H1 (cell line): ENCODE data around the gene NKG7. TPM values are rescaled to one million over a fixed set of nuclear protein-coding genes. Genes with fewer than 3 reads are reported as not detected.

Source experiments
- CTCF ChIA-PET: fragments of 300-600 bp; sonication (Branson Sonifier 250); formaldehyde crosslinking; loops from one replicate; lab custom pipeline; 2021; ENCODE audit not compliant: partially characterized antibody; lab: Charles Lee
- POLR2A ChIA-PET: fragments of 300-600 bp; sonication (Branson Sonifier 250); formaldehyde crosslinking; loops from one replicate; lab custom pipeline; 2021; ENCODE audit warnings: inconsistent platforms; ENCODE audit not compliant: partially characterized antibody; lab: Charles Lee
- DNase-seq, 2 experiments: peaks; one replicate each; pipeline versions ENCODE4 v3.0.0 to v3.0.0-alpha.2; 2010 to 2022; ENCODE audit warnings: low spot score in 2 of 2, low read depth in 1 of 2, mixed read lengths in 1 of 2
- FAIRE-seq: peaks from 2 replicates; lab custom pipeline; 2011; peaks lifted over from hg19 to GRCh38; lab: Jason Lieb, UNC
- H2AFZ ChIP-seq: 2 replicates; pipeline ENCODE4 v1.8.1; 2012; ENCODE audit warnings: low read length, inconsistent platforms
- H2AK5ac ChIP-seq: 2 replicates; pipeline ENCODE4 v1.6.1; 2013; ENCODE audit warnings: low read depth, low read length
- H2BK120ac ChIP-seq: replicated peaks from 2 replicates; pipeline ENCODE3; 2013; ENCODE audit warnings: low read depth, low read length, inconsistent platforms
- H2BK12ac ChIP-seq: 2 replicates; pipeline ENCODE4 v1.6.1; 2013; ENCODE audit warnings: low read depth, low read length
- H2BK15ac ChIP-seq: 2 replicates; pipeline ENCODE4 v1.6.1; 2013; ENCODE audit warnings: low read length
- H2BK20ac ChIP-seq: 2 replicates; pipeline ENCODE4 v1.6.1; 2013; ENCODE audit warnings: low read length
- H2BK5ac ChIP-seq: 2 replicates; pipeline ENCODE4 v1.6.1; 2013; ENCODE audit warnings: low read depth, low read length
- H3K14ac ChIP-seq: 2 replicates; pipeline ENCODE4 v1.6.1; 2013; ENCODE audit warnings: inconsistent platforms; ENCODE audit not compliant: insufficient read length
- H3K18ac ChIP-seq: 2 replicates; pipeline ENCODE4 v1.6.1; 2013; ENCODE audit warnings: low read length; ENCODE audit errors: extremely low read depth
- H3K23ac ChIP-seq: 2 replicates; pipeline ENCODE4 v1.6.1; 2013; ENCODE audit warnings: inconsistent platforms; ENCODE audit not compliant: insufficient read length
- H3K23me2 ChIP-seq: 2 replicates; pipeline ENCODE4 v1.6.1; 2013; ENCODE audit warnings: low read depth, low read length
- H3K27ac ChIP-seq: 2 replicates; pipeline ENCODE4 v1.6.1; 2011; ENCODE audit warnings: low read depth, low read length, inconsistent platforms
- H3K27me3 ChIP-seq, 4 experiments: replicated peaks in 1 of 4; 1 replicate in 1 of 4; 2 replicates in 3 of 4; pipeline versions ENCODE4 v1.6.1 to v1.8.1; 2011 to 2013; ENCODE audit warnings: low read length in 3 of 4, mild to moderate bottlenecking in 3 of 4, inconsistent platforms in 2 of 4, mixed read lengths in 2 of 4, moderate library complexity in 1 of 4; ENCODE audit not compliant: control insufficient read depth in 3 of 4, insufficient read depth in 3 of 4; ENCODE audit errors: extremely low read depth in 1 of 4
- H3K36me3 ChIP-seq, 4 experiments: 2 replicates each; pipeline versions ENCODE4 v1.6.1 to v1.8.1; 2011 to 2013; ENCODE audit warnings: mild to moderate bottlenecking in 4 of 4, low read length in 3 of 4, moderate library complexity in 2 of 4, control low read depth in 1 of 4, inconsistent platforms in 1 of 4; ENCODE audit not compliant: insufficient read depth in 4 of 4, control insufficient read depth in 2 of 4
- H3K4ac ChIP-seq: replicated peaks from 2 replicates; pipeline ENCODE3; 2013; ENCODE audit warnings: low read length, low read depth, mixed read lengths, inconsistent platforms; ENCODE audit not compliant: insufficient read length
- H3K4me1 ChIP-seq, 4 experiments: replicated peaks in 1 of 4; 1 replicate in 1 of 4; 2 replicates in 3 of 4; pipeline versions ENCODE4 v1.6.1 to v1.8.1; 2011 to 2013; ENCODE audit warnings: low read length in 3 of 4, inconsistent platforms in 2 of 4, mixed read lengths in 1 of 4; ENCODE audit not compliant: insufficient read depth in 4 of 4, control insufficient read depth in 3 of 4
- H3K4me2 ChIP-seq, 2 experiments: 2 replicates each; pipeline versions ENCODE4 v1.6.1 to v1.8.1; 2011 to 2013; ENCODE audit warnings: low read depth in 2 of 2, low read length in 2 of 2, control low read depth in 1 of 2, inconsistent platforms in 1 of 2, mild to moderate bottlenecking in 1 of 2; ENCODE audit not compliant: insufficient read depth in 1 of 2
- H3K4me3 ChIP-seq, 4 experiments: fragments of 200-600, 300-600 bp in 1 of 4; sonication (generic), shearing (Covaris generic), sonication (Bioruptor Twin) in 1 of 4; 2 replicates each; pipeline versions ENCODE4 v1.5.1 to v1.8.1; 2011 to 2016; ENCODE audit warnings: low read length in 4 of 4, low read depth in 3 of 4, control low read depth in 2 of 4, inconsistent platforms in 2 of 4, mild to moderate bottlenecking in 2 of 4, mixed read lengths in 1 of 4, moderate library complexity in 1 of 4; ENCODE audit not compliant: insufficient read depth in 2 of 4; ENCODE audit errors: extremely low read depth in 1 of 4
- H3K56ac ChIP-seq: replicated peaks from 2 replicates; pipeline ENCODE3; 2013; ENCODE audit warnings: low read depth, mild to moderate bottlenecking, mixed read lengths, low read length, inconsistent platforms; ENCODE audit not compliant: insufficient read length
- H3K79me1 ChIP-seq: 2 replicates; pipeline ENCODE4 v1.6.1; 2013; ENCODE audit warnings: low read depth, low read length, control low read depth
- H3K79me2 ChIP-seq, 2 experiments: 2 replicates each; pipeline versions ENCODE4 v1.6.1 to v1.8.1; 2012 to 2013; ENCODE audit warnings: low read length in 2 of 2, mild to moderate bottlenecking in 2 of 2, inconsistent platforms in 1 of 2; ENCODE audit not compliant: insufficient read depth in 2 of 2, control insufficient read depth in 1 of 2
- H3K9ac ChIP-seq, 4 experiments: replicated peaks in 1 of 4; 1 replicate in 1 of 4; 2 replicates in 3 of 4; pipeline versions ENCODE4 v1.6.1 to v1.8.1; 2011 to 2013; ENCODE audit warnings: low read depth in 3 of 4, low read length in 3 of 4, control low read depth in 2 of 4, mild to moderate bottlenecking in 2 of 4, moderate library complexity in 2 of 4, inconsistent platforms in 1 of 4; ENCODE audit errors: extremely low read depth in 1 of 4
- H3K9me3 ChIP-seq, 2 experiments: 2 replicates each; pipeline versions ENCODE4 v1.6.1 to v1.8.1; 2012 to 2013; ENCODE audit warnings: mild to moderate bottlenecking in 2 of 2, moderate library complexity in 2 of 2, control low read depth in 1 of 2, inconsistent platforms in 1 of 2, low read depth in 1 of 2, low read length in 1 of 2, mixed read lengths in 1 of 2; ENCODE audit not compliant: insufficient read depth in 2 of 2
- H4K20me1 ChIP-seq, 2 experiments: replicated peaks in 1 of 2; 2 replicates each; pipeline versions ENCODE3 to v1.8.1; 2011 to 2013; ENCODE audit warnings: inconsistent platforms in 2 of 2, low read length in 2 of 2, mild to moderate bottlenecking in 1 of 2; ENCODE audit not compliant: insufficient read depth in 2 of 2, control insufficient read depth in 1 of 2
- H4K5ac ChIP-seq: 2 replicates; pipeline ENCODE4 v1.6.1; 2013; ENCODE audit warnings: low read length, low read depth, mixed read lengths, inconsistent platforms; ENCODE audit not compliant: insufficient read length
- H4K8ac ChIP-seq: 2 replicates; pipeline ENCODE4 v1.8.0; 2013; ENCODE audit warnings: mild to moderate bottlenecking, moderate library complexity, low read length, inconsistent platforms; ENCODE audit not compliant: insufficient read depth; ENCODE audit errors: extremely low read depth
- H4K91ac ChIP-seq: replicated peaks from 2 replicates; pipeline ENCODE3; 2013; ENCODE audit warnings: low read length, mixed read lengths, inconsistent platforms; ENCODE audit not compliant: insufficient read length
- CREB1 ChIP-seq: IDR thresholded peaks from 2 replicates; pipeline ENCODE4 v1.6.1; 2012; ENCODE audit warnings: inconsistent platforms
- NRF1 ChIP-seq: IDR thresholded peaks from 2 replicates; pipeline ENCODE4 v1.6.1; 2011; ENCODE audit warnings: mild to moderate bottlenecking, low read depth, low read length, improper control_type of control experiment
- PHF8 ChIP-seq: fragments of 200-600 bp; sonication (generic); conservative IDR thresholded peaks from 2 replicates; pipeline ENCODE4 v1.7.1; 2012; ENCODE audit warnings: low read depth, mild to moderate bottlenecking, inconsistent platforms, low read length, moderate library complexity
- SIRT6 ChIP-seq: IDR thresholded peaks from one replicate; pipeline ENCODE4 v1.7.1; 2012; ENCODE audit warnings: low read length, inconsistent platforms
- SRF ChIP-seq: IDR thresholded peaks from 2 replicates; pipeline ENCODE4 v1.6.1; 2011; ENCODE audit warnings: mild to moderate bottlenecking, low read depth, low read length, moderate library complexity
- WGBS, 2 experiments: shearing (Covaris generic) in 1 of 2; methylation state at CpG; one replicate each; pipeline versions ENCODE4 v1.1.6 to v1.1.7; 2013 to 2015; ENCODE audit warnings: low lambda C conversion rate in 2 of 2, mixed read lengths in 2 of 2, inconsistent platforms in 1 of 2, low coverage in 1 of 2, missing lambda C conversion rate in 1 of 2; ENCODE audit not compliant: insufficient replicate concordance in 2 of 2, insufficient coverage in 1 of 2, insufficient read length in 1 of 2; ENCODE audit errors: extremely low coverage in 1 of 2, missing lambda C conversion rate in 1 of 2; 5-methylcytosine and 5-hydroxymethylcytosine counted together
- polyA plus RNA-seq, 7 experiments: library from polyadenylated mRNA; depleted of rRNA in 3 of 7; stranded (reverse) in 5 of 7; unstranded in 2 of 7; fragments of >200 nt in 5 of 7; fragments of 200-250 nt in 2 of 7; gene quantifications; 1 replicate in 5 of 7; 2 replicates in 1 of 7; 4 replicates in 1 of 7; pipeline versions ENCODE4 v1.2.1 to v1.2.3, GENCODE V29; 2011 to 2013; ENCODE audit warnings: missing spikeins in 2 of 7, mixed read lengths in 2 of 7
- total RNA-seq: library from RNA; stranded (reverse); fragmentation: NEBNext Ultra II Directional; extraction: Animal tissue kit (Norgen Biotek cat#: 25700); gene quantifications from 2 replicates; pipeline ENCODE4 v1.2.1, GENCODE V29; 2021

The NKG7 gene
- total and polyA plus RNA-seq, 2 of the 8 experiments (the other 6 are each of a cell fraction or from before 2014, with no cell fraction given): not detected

- Histone ChIP-seq H3K23me2 (peaks cover 13% of the 10 kb centered on the region), H3K56ac (no peak within 1 kb of the TSS), H4K91ac (peak within 1 kb of the TSS; percentile 80), H3K4me1 (peaks cover 0 to 20% (median 16%) of the 10 kb centered on the region in 4 experiments; a peak in 6 of 7 replicates), H3K23ac (no peak within 1 kb of the TSS), H2AFZ (no peak within 1 kb of the TSS), H3K9me3 (no peaks in the 10 kb centered on the region), H3K14ac (no peak within 1 kb of the TSS), H3K36me3 (no peaks in the 10 kb centered on the region; a peak in 1 of 8 replicates), H2BK5ac (peak within 1 kb of the TSS; percentile 63; the same call in 1 of the 2 replicates), H4K20me1 (no peaks in the 10 kb centered on the region), H3K4me2 (peak within 1 kb of the TSS; percentile 65 to 83), H2BK120ac (peak within 1 kb of the TSS; percentile 33), H2BK15ac (peak within 1 kb of the TSS; percentile 99; the same call in 1 of the 2 replicates), H3K27me3 (peaks cover 0 to 18% (median 11%) of the 10 kb centered on the region in 4 experiments; a peak in 5 of 7 replicates), H3K27ac (no peak within 1 kb of the TSS), H3K79me2 (no peaks in the 10 kb centered on the region), H4K5ac (no peak within 1 kb of the TSS), H3K18ac (peak within 1 kb of the TSS; percentile 78; the same call in 1 of the 2 replicates), H3K4me3 (peak within 1 kb of the TSS in 1 of 4 experiments; percentile 72; a peak in 2 of 8 replicates), H4K8ac (no peak within 1 kb of the TSS; the same call in 1 of the 2 replicates), H2BK20ac (peak within 1 kb of the TSS; percentile 95; the same call in 1 of the 2 replicates), H3K79me1 (no peaks in the 10 kb centered on the region), H2AK5ac (peak within 1 kb of the TSS; percentile 93; the same call in 1 of the 2 replicates), H3K9ac (no peak within 1 kb of the TSS), H2BK12ac (peak within 1 kb of the TSS; percentile 94; the same call in 1 of the 2 replicates), H3K4ac (no peak within 1 kb of the TSS)
- no peak for DNase-seq
- ChIA-PET CTCF (interaction anchor here (0.7 to 4.9 kb wide), 14 partner anchors 12 to 184 kb away, joined by 3 to 42 read pairs (median 4); partner anchors contain the start of gene CLDND2), POLR2A (interaction anchor here (0.8 to 3.9 kb wide), 8 partner anchors 9 to 79 kb away, joined by 3 to 19 read pairs (median 6); partner anchors contain the start of genes C19orf84 and ETFB)
- TF ChIP-seq PHF8: no peak
- TF ChIP-seq SIRT6: no peak
- TF ChIP-seq CREB1: no peak
- no peak for TF ChIP-seq SRF
- TF ChIP-seq NRF1: no peak
- no peak for FAIRE-seq
- 79% methylated on average over 3 of the region's 3 CpGs; no CpG with 5 or more reads in 1 of the 2 experiments for WGBS, 2 experiments
Measured at GRCh38 chr19:51341976-51342580, 30.4 kb downstream of the NKG7 start, which contains the start of gene VSIG10L. Gene VSIG10L (minus strand): TSS chr19:51342139. CDS start chr19:51342124, 15 bp downstream.
